RPMI8226 (cell line): ENCODE results near the gene C17orf100.

ENCODE experiments used
- DNase-seq: peaks from one replicate; pipeline ENCODE4 v3.0.0-alpha.2; 2015

The C17orf100 gene

DNA sequence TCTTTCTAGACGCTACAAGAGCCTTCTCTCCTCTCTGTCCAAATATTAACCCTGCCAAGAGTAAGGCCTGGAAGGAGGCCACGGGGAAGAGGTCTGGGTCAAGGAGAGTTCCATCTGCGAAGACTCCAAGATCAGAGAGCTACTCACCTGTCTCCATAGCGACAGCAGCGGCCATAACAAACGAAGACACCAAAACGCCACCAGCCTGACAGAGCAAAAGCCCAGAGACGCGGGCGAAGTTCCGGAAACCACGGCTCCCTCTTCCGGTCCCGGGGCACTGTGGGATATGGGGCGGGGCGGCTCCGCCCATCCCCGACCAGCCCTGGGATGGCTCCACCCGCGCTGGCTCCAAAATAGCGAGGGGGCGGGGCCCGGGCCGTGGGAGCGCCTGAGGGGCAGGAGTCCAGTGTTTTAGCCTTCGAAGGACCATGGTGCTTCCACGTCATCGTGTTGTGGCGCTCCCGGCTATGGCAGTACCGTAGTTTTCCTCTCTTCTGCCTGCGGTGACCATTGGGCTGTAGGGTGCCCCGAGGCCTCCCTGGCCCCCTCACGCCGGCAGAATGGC is at the start of gene C17orf100, which contains the start of gene MED31:
Gene C17orf100, plus strand, starts transcription at position 409 of the 565 bp plus-strand sequence. Its CDS starts 152 bp downstream, at position 561.
Gene MED31, minus strand, starts transcription at position 252 of the 565 bp plus-strand sequence. Its CDS starts 77 bp downstream, at position 175.
- DNase-seq: peak; percentile 94

DNA sequence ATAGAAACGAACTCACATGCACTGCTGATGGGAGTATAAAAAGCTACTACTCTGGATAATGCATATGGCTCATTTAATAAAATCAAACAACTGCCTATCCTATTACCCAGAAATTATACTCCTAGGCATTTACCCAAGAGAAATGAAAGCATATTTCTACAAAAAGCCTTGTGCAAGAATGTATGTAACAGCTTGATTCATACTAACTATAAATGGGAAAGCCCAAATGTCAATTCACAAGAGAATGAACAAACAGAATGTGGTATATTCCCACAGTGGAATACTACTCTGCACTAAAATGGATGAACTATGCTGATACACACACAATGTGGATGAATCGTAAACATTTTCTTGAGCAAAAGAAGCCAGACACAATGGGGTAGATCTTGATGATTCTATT is 49.4 kb upstream of the C17orf100 start:
- no peak for DNase-seq

DNA sequence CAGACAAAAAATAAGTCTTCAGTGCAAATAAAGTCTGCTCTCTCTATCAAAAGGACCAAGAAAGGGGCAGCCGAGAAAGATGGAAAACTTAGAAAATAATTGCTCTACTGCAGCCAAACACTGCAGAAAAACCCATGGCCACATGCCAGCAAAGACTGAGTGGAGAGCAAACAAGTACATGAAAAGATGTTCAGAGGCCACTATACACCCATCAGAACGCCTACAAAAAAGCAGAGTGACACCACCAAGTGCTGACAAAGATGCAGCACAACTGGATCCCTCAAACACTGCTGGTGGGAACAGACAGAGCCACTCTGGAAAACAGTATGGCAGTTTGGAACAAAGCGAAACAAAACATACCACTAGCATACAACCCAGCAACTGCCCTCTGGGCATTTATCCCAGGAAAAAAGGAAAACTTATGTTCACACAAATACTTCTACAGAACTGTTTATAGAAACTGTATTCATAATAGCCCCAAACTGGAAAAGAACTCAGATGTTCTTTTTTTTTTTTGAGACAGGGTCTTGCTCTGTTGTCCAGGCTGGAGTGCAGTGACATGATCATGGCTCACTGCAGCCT is 47.7 kb upstream of the C17orf100 start:
- DNase-seq: no peak

DNA sequence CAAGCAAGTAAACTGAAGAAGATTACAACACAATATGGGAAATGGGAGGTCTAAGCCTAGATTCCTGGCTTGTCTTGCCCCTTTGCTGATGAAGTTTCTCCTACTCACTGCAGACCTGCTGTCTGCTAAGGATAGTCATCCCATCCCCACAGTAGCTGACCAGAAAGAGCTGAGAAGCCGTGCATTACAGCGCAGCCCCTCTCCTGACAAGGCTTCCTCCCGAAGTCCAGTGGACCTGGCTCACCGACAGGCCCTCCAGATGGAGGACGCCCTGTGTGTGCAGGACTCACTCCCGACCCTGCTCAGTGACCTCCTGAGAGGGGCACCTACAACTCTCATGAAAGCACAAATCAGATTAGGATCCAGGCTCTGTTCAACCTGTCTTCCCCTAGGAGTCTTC is 46.4 kb upstream of the C17orf100 start:
- no peak for DNase-seq

- no peak for DNase-seq
Observed at GRCh38 chr17:6608321-6608720, 43.2 kb upstream of the C17orf100 start.

DNA sequence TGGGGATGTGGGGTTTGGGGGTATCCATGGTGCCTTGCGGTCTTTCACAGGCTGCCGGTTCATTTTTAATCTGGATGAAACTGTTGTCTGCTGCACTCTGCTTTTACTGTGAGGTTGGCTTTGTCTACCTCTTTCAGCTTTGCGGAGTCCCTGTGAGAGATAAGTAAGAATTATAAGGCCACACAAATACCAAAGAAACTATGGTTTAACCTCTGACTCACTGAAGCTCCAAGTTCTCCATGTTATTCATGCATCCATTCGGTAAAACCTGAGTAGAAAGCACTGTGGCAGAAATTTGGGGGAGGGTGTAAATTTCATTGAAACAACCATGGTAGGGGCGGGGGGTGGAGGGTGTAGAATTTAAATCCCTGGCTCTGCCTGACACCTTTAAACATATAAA is 41.6 kb upstream of the C17orf100 start:
- no peak for DNase-seq

- DNase-seq: no peak
Observed at GRCh38 chr17:6611231-6611630, 40.3 kb upstream of the C17orf100 start.

GRCh38 chr17:6623941-6624340 is 27.6 kb upstream of the C17orf100 start:
- no peak for DNase-seq

GRCh38 chr17:6626616-6627015 is 24.9 kb upstream of the C17orf100 start:
- DNase-seq: no peak

DNA sequence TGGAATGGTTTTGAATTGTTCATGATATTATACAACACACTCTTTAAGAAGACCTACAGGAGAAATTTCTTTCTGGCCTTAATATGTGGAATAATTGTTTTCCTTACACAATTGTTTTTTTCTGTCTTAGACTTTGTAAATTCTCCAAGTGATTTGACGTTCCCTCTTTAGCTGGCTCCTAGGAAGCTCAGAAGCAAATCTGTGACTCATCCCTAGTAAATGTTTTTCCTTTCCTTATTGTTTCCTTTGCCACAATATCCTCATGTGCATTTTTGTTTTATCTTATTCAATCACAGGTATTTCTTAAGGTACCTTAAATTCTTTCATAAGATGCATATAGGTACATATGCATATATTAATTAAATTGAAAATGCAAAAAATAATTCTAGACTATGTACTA is 24.5 kb upstream of the C17orf100 start:
- DNase-seq: no peak

DNA sequence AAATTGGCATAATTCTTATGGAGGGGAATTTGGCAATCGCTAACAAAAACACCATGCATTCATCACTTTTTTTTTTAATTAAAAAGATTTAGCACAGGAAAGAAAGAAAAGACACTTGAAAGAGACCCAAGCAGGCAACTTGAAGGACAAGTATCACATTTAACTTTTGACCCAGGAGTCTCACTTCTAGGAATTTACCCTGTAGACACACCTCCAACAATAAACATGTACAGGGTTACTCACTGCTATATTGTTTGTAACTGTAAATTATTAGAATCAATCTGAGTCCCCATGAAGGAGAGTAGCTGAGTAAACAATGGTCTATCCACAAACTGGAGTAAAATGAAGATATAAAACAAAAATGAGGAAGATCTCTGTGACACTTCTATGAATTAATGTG is 21.2 kb upstream of the C17orf100 start:
- no peak for DNase-seq

- DNase-seq: no peak
Observed at GRCh38 chr17:6632530-6632929, 19.0 kb upstream of the C17orf100 start.

DNA sequence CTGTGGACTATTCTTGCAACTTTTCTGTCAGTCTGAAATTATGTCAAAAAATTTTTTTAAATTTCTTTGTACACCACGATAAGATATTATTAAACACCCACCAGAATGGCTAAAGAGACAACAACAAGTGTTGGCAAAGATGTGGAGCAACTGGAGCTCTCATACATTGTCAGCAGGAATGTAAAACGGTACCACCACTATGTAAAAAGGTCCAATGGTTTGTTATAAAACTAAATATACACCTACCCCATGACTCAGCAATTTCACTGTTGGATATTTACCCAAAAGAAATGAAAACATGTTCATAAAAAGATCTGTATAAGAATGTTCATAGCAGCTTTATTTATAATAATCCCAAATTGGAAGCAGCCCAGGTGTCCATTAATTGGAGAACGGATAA is 18.3 kb upstream of the C17orf100 start:
- no peak for DNase-seq

DNA sequence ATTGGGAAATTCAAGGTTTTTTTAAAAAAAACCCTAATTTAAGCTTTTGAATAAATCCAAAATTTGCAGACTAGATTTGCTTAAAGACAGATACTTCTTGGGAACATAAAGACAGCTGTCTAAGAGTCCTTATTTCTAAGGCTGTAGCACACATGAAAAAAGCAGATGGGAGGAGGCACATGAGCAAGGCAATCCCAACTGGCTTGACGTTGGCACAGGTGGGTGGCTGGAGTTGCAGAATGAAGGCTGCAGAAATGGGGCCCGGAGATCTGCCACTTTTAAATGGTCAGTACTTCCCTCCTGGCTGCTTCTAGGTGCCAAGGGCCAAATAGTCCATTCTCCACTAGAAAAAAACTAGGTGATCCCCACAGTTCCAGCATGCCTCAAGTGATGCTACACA is 15.5 kb upstream of the C17orf100 start:
- DNase-seq: no peak

DNA sequence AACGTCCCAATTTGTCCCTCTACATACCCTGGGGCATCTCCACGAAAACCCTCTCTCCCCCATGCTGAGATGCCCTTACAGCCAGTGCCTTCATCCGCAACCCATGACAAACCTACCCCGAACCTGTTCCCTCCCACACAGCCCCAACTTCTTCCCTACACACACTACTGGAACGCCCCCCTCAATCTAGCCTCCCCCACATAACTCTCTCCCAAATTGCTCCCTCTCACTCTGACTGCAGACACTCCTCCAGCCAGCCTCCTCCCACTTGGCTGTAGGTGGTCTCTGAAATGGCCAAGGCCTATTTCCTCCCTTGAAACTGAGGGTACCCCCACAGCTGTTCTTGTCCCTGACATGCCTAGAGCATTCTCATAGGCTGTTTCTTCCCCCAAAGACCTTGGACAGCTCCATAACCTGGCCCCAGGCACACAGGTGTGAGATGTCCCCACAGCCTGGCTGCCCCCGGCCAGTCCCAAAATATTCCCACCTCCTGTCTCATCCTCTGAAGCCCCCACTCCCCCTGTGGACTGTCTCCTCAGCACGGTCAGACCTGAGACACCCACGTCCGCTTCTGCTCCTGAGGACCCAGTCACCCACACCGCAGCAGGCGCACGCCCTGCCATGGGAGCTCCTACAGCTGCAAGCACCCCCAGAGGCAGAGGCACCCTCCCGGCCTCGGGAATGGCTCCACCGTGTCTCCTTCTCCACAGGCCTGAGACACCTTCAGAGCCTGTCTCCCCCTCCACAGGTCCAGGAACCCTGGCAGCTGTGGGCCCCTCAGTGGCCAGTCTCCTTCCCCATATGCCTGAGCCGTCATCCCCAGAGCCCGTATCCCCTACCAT is 14.7 kb upstream of the C17orf100 start:
- DNase-seq: no peak

- no peak for DNase-seq
Observed at GRCh38 chr17:6637458-6637840, 14.1 kb upstream of the C17orf100 start.

- DNase-seq: no peak
Observed at GRCh38 chr17:6638046-6638908, 13.3 kb upstream of the C17orf100 start.

DNA sequence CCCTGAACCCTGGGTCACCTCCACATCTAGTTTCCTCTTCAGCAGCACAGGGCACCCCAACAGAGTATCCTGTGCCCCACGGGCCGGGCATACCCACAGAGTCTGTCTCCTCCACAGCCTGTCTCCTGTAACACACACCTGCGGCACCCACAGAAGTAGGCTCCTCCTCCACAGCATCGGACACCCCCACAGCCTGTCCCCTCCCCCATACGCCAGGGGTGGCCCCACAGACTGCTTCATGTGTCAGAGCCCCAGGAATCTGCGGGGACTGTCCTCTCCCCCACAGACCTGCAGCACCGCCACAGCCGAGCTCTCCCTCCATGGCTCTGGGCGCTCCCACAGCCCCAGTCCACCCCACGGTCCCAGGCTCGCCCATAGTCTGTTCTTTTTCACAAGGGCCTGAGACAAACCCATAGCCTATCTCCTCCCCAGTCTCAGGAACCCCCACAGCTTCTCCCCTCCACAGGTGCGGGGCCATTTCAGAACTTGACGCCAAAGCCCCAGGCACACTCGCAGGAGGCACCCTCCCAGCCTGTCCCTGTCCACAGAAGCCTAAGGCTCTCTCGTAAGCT is 12.5 kb upstream of the C17orf100 start:
- no peak for DNase-seq

- peak; percentile 43 for DNase-seq
Observed at GRCh38 chr17:6639586-6640535, 11.7 kb upstream of the C17orf100 start.

DNA sequence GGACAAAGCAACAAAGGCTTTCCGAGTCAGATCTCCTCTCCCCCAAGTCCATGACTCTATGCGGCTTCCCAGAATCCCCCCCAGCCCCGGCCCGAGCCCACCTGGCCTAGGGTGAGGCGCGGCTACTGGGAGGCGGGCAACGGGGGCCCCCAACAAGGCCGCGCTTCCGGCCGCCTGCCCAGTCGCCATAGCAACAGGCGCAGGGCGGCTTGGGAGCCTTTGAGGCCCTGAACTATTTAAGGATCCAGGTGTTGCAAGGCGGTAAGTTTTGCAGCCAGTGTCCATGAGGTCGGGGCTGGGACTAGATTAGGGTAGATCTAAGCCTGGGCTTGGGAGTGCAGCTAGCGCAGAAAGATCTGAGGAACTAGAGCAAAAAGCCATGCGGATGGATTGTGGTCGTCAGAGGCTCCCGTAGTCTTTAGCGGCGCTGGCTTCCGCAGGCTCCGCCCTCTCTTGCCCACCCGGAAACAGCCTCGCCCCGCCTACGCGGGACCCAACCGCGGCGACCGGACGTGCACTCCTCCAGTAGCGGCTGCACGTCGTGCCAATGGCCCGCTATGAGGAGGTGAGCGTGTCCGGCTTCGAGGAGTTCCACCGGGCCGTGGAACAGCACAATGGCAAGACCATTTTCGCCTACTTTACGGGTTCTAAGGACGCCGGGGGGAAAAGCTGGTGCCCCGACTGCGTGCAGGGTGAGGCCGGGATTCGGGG is 10.9 kb upstream of the C17orf100 start, which contains the start of the genes KIAA0753 and TXNDC17:
Gene KIAA0753, minus strand, starts transcription at position 176 of the 711 bp plus-strand sequence. CDS start 5,608 bp downstream, outside the sequence.
Gene TXNDC17, plus strand, starts transcription at position 525 of the 711 bp plus-strand sequence. Its CDS starts 23 bp downstream, at position 548.
- peak; percentile 89 for DNase-seq
